ENCODE data around the gene NBAS.
"Not testable (repeated sequence)": the region's sequence is repeated elsewhere in the genome, so short reads cannot be mapped to it uniquely, and the experiment has no call there.

NBAS gene

GRCh38 chr2:15404511-15404910, 156.6 kb downstream of the NBAS start:
- DNase-seq, result not testable (repeated sequence)

- DNase-seq, result no peak
Observed at GRCh38 chr2:15400240-15400826, 160.8 kb downstream of the NBAS start.

GRCh38 chr2:15399241-15399640, 161.9 kb downstream of the NBAS start:
- no peak for DNase-seq

- DNase-seq, result no peak
Observed at GRCh38 chr2:15391751-15392150, 169.4 kb downstream of the NBAS start.

- DNase-seq, result no peak
Observed at GRCh38 chr2:15389895-15390294, 171.2 kb downstream of the NBAS start.

GRCh38 chr2:15389326-15389700, 171.8 kb downstream of the NBAS start:
- no peak for DNase-seq

- no peak for DNase-seq
Observed at GRCh38 chr2:15388406-15389325, 172.5 kb downstream of the NBAS start.

- no peak for DNase-seq
Observed at GRCh38 chr2:15385184-15385583, 175.9 kb downstream of the NBAS start.

- no peak for DNase-seq
Observed at GRCh38 chr2:15383695-15384350, 177.3 kb downstream of the NBAS start.

- DNase-seq, result no peak
Observed at GRCh38 chr2:15378148-15378908, 182.8 kb downstream of the NBAS start.

GRCh38 chr2:15377202-15377601, 183.9 kb downstream of the NBAS start:
- DNase-seq, result no peak

- DNase-seq, result no peak
Observed at GRCh38 chr2:15372019-15372418, 189.1 kb downstream of the NBAS start.

- DNase-seq, result no peak
Observed at GRCh38 chr2:15369129-15369528, 192.0 kb downstream of the NBAS start.

- no peak for DNase-seq
Observed at GRCh38 chr2:15367715-15368114, 193.4 kb downstream of the NBAS start.

- no peak for DNase-seq
Observed at GRCh38 chr2:15367205-15367604, 193.9 kb downstream of the NBAS start.

- DNase-seq, result no peak
Observed at GRCh38 chr2:15365411-15365810, 195.7 kb downstream of the NBAS start.

GRCh38 chr2:15364561-15364960, 196.6 kb downstream of the NBAS start:
- no peak for DNase-seq

GRCh38 chr2:15363734-15364133, 197.4 kb downstream of the NBAS start:
- DNase-seq, result no peak

- DNase-seq, result no peak
Observed at GRCh38 chr2:15363142-15363541, 198.0 kb downstream of the NBAS start.

- DNase-seq, result no peak
Observed at GRCh38 chr2:15359716-15360531, 201.2 kb downstream of the NBAS start.

- DNase-seq, result no peak
Observed at GRCh38 chr2:15357922-15358321, 203.2 kb downstream of the NBAS start.

- DNase-seq, result no peak
Observed at GRCh38 chr2:15357186-15357585, 203.9 kb downstream of the NBAS start.

Data from NCI-H2107 (cell line).